ENCODE measurements around the gene RCC1. TPM values are rescaled to one million over a fixed set of nuclear protein-coding genes. Genes with fewer than 3 reads are reported as not detected.
A peak's percentile ranks its signal among the peaks of the same experiment; 100 is the strongest.
"Not testable (repeated sequence)": the region's sequence is repeated elsewhere in the genome, so short reads cannot be mapped to it uniquely, and the experiment has no call there.

The RCC1 gene
- polyA plus RNA-seq, 1 donor: 46.2 TPM

DNA sequence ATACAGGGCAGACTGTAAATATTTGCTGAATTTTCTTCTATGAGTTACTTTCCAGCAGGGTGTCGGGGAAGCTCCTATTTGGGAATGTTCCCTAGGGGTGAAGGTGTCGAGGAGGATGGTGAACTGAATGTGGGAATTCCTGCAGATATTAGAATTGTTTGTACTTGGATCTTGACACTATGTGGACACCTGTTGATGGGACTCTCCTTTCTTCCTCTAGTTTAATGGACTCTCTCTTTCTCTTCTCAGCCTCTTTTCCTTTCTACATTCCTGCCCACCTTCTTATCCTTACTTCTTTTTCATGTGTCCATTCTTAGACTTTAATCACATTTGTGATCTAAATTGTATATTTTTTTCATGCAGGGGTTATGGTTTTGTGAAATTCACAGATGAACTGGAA lies 61.1 kb downstream of the RCC1 start:
- peaks cover 65% of the 10 kb centered on the region for H3K36me3 ChIP-seq (ENCODE audit: control insufficient read depth, insufficient read depth, low read length)
- H3K4me1 ChIP-seq (ENCODE audit: control insufficient read depth, insufficient read depth, low read length): no peaks in the 10 kb centered on the region
- WGBS (ENCODE audit: insufficient coverage, low lambda C conversion rate): no CpG with 5 or more reads among the region's 2 CpGs
- no peak overlapping the region for H3K27ac ChIP-seq (ENCODE audit: low read length)
- no peak for DNase-seq
- H3K27me3 ChIP-seq (ENCODE audit: control insufficient read depth, insufficient read depth, low read length): no peaks in the 10 kb centered on the region
- no peak overlapping the region for H3K4me3 ChIP-seq (ENCODE audit: low read length)
- H3K9me3 ChIP-seq (ENCODE audit: control insufficient read depth, low read depth, low read length): no peaks in the 10 kb centered on the region

GRCh38 chr1:28571911-28572310 lies 66.1 kb downstream of the RCC1 start:
- 100% methylated on average over 1 of the region's 4 CpGs for WGBS (ENCODE audit: insufficient coverage, low lambda C conversion rate)
- no peak for DNase-seq
- Histone ChIP-seq H3K4me3 (ENCODE audit: low read length) (no peak overlapping the region), H3K9me3 (ENCODE audit: control insufficient read depth, low read depth, low read length) (no peaks in the 10 kb centered on the region), H3K27ac (ENCODE audit: low read length) (no peak overlapping the region), H3K27me3 (ENCODE audit: control insufficient read depth, insufficient read depth, low read length) (no peaks in the 10 kb centered on the region), H3K36me3 (ENCODE audit: control insufficient read depth, insufficient read depth, low read length) (peaks cover 47% of the 10 kb centered on the region), H3K4me1 (ENCODE audit: control insufficient read depth, insufficient read depth, low read length) (no peaks in the 10 kb centered on the region)

DNA sequence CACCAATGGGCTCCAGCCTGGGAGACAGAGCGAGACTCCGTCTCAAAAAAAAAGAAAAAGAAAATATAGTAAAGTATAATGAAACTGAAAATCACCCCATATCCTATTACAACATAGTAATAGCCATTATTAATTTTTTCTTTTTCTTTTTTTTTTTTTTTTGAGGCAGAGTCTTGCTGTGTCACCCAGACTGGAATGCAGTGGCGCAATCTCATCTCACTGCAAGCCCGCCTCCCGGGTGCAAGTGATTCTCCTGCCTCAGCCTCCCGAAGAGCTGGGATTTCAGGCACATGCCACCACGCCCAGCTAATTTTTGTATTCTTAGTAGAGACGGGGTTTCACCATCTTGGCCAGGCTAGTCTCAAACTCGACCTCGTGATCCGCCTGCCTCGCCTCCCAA lies 67.0 kb downstream of the RCC1 start:
- not testable (repeated sequence) for H3K27me3 ChIP-seq (ENCODE audit: control insufficient read depth, insufficient read depth, low read length); DNase-seq; H3K9me3 ChIP-seq (ENCODE audit: control insufficient read depth, low read depth, low read length); H3K4me3 ChIP-seq (ENCODE audit: low read length); H3K4me1 ChIP-seq (ENCODE audit: control insufficient read depth, insufficient read depth, low read length); H3K27ac ChIP-seq (ENCODE audit: low read length)
- 90% methylated on average over 2 of the region's 12 CpGs for WGBS (ENCODE audit: insufficient coverage, low lambda C conversion rate)
- H3K36me3 ChIP-seq (ENCODE audit: control insufficient read depth, insufficient read depth, low read length): peaks cover 47% of the 10 kb centered on the region

DNA sequence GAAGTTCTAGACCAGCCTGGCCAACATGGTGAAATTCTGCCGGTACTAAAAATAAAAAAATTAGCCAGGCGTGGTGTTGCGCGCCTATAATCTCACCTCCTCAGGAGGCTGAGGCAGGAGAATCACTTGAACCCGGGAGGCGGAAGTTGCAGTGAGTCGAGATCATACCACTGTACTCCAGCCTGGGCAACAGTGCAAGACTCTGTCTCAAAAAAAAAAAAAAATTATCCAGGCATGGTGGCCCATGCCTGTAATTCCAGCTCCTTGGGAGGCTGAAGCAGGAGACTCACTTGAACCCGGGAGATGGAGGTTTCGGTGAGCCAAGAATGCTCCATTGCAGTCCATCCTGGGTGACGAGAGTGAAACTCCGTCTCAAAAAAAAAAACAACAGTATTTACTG lies 67.7 kb downstream of the RCC1 start:
- DNase-seq: no peak
- H3K4me1 ChIP-seq (ENCODE audit: control insufficient read depth, insufficient read depth, low read length): no peaks in the 10 kb centered on the region
- no peaks in the 10 kb centered on the region for H3K27me3 ChIP-seq (ENCODE audit: control insufficient read depth, insufficient read depth, low read length)
- H3K9me3 ChIP-seq (ENCODE audit: control insufficient read depth, low read depth, low read length): no peaks in the 10 kb centered on the region
- WGBS (ENCODE audit: insufficient coverage, low lambda C conversion rate): 90% methylated on average over 2 of the region's 11 CpGs
- H3K27ac ChIP-seq (ENCODE audit: low read length): no peak overlapping the region
- no peak overlapping the region for H3K4me3 ChIP-seq (ENCODE audit: low read length)
- peaks cover 47% of the 10 kb centered on the region for H3K36me3 ChIP-seq (ENCODE audit: control insufficient read depth, insufficient read depth, low read length)

- no peak for DNase-seq
- H3K9me3 ChIP-seq (ENCODE audit: control insufficient read depth, low read depth, low read length): no peaks in the 10 kb centered on the region
- no CpG with 5 or more reads among the region's 1 CpG for WGBS (ENCODE audit: insufficient coverage, low lambda C conversion rate)
- no peak overlapping the region for H3K4me3 ChIP-seq (ENCODE audit: low read length)
- peaks cover 4% of the 10 kb centered on the region for H3K4me1 ChIP-seq (ENCODE audit: control insufficient read depth, insufficient read depth, low read length)
- H3K36me3 ChIP-seq (ENCODE audit: control insufficient read depth, insufficient read depth, low read length): peaks cover 37% of the 10 kb centered on the region
- H3K27me3 ChIP-seq (ENCODE audit: control insufficient read depth, insufficient read depth, low read length): no peaks in the 10 kb centered on the region
- no peak overlapping the region for H3K27ac ChIP-seq (ENCODE audit: low read length)
Observed at GRCh38 chr1:28577052-28577678, 71.3 kb downstream of the RCC1 start.

- Histone ChIP-seq H3K4me3 (ENCODE audit: low read length) (no peak overlapping the region), H3K36me3 (ENCODE audit: control insufficient read depth, insufficient read depth, low read length) (peaks cover 37% of the 10 kb centered on the region), H3K9me3 (ENCODE audit: control insufficient read depth, low read depth, low read length) (no peaks in the 10 kb centered on the region), H3K4me1 (ENCODE audit: control insufficient read depth, insufficient read depth, low read length) (peaks cover 4% of the 10 kb centered on the region), H3K27ac (ENCODE audit: low read length) (no peak overlapping the region), H3K27me3 (ENCODE audit: control insufficient read depth, insufficient read depth, low read length) (no peaks in the 10 kb centered on the region)
- 94% methylated on average over 2 of the region's 6 CpGs for whole genome bisulfite sequencing (ENCODE audit: insufficient coverage, low lambda C conversion rate)
- no peak for DNase-seq
Observed at GRCh38 chr1:28577738-28578536, 72.1 kb downstream of the RCC1 start.

DNA sequence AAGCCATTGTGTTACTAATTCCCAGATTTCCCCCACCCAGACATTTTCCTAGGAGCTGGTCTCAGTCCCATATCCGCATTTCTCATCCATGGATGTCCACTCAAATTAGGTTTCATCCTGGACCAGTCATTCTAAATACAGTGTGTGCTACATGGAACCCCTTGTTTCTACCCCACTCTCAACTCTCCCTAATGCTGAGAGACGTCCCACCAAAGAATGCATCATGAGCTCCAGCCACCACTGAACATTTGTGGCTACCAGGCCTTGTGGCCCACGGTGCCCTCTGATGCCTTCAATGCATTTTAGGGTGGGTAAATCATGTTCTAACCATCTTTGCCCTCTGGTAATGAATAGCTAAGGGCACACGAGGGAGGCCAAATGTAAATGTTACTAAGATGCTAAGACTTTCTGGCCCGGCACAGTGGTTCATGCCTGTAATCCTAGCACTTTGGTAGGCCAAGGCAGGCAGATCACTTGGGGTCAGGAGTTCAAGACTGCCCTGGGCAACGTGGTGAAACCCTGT lies 72.9 kb downstream of the RCC1 start:
- H3K4me3 ChIP-seq (ENCODE audit: low read length): no peak overlapping the region
- H3K36me3 ChIP-seq (ENCODE audit: control insufficient read depth, insufficient read depth, low read length): peaks cover 31% of the 10 kb centered on the region
- no CpG with 5 or more reads among the region's 6 CpGs for WGBS (ENCODE audit: insufficient coverage, low lambda C conversion rate)
- DNase-seq: no peak
- no peaks in the 10 kb centered on the region for H3K27me3 ChIP-seq (ENCODE audit: control insufficient read depth, insufficient read depth, low read length)
- no peaks in the 10 kb centered on the region for H3K9me3 ChIP-seq (ENCODE audit: control insufficient read depth, low read depth, low read length)
- H3K27ac ChIP-seq (ENCODE audit: low read length): no peak overlapping the region
- H3K4me1 ChIP-seq (ENCODE audit: control insufficient read depth, insufficient read depth, low read length): peaks cover 6% of the 10 kb centered on the region

DNA sequence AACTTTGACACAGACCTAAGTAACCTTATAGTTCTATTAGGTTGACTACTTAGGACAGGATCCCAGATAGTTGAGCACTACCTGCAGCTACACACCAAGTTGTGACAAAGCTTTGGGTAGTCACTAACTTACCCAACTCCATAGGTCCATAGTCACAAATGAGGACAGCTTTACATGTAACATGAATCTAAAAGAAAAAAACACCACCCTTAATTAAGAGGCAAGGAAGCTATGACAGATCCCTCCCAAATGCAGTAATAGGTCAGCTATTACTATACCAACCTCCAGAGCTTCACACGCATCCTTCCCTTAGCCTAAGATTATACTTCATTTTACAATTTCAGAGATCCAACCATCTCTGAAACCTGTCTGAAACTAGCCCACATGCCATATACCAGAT lies 73.6 kb downstream of the RCC1 start:
- DNase-seq: no peak
- H3K36me3 ChIP-seq (ENCODE audit: control insufficient read depth, insufficient read depth, low read length): peaks cover 29% of the 10 kb centered on the region
- no peaks in the 10 kb centered on the region for H3K27me3 ChIP-seq (ENCODE audit: control insufficient read depth, insufficient read depth, low read length)
- H3K4me1 ChIP-seq (ENCODE audit: control insufficient read depth, insufficient read depth, low read length): peaks cover 6% of the 10 kb centered on the region
- H3K27ac ChIP-seq (ENCODE audit: low read length): no peak overlapping the region
- H3K4me3 ChIP-seq (ENCODE audit: low read length): peak overlapping the region; percentile 93
- no CpG with 5 or more reads among the region's 1 CpG for WGBS (ENCODE audit: insufficient coverage, low lambda C conversion rate)
- no peaks in the 10 kb centered on the region for H3K9me3 ChIP-seq (ENCODE audit: control insufficient read depth, low read depth, low read length)

- peaks cover 6% of the 10 kb centered on the region for H3K4me1 ChIP-seq (ENCODE audit: control insufficient read depth, insufficient read depth, low read length)
- H3K9me3 ChIP-seq (ENCODE audit: control insufficient read depth, low read depth, low read length): no peaks in the 10 kb centered on the region
- peaks cover 29% of the 10 kb centered on the region for H3K36me3 ChIP-seq (ENCODE audit: control insufficient read depth, insufficient read depth, low read length)
- no peaks in the 10 kb centered on the region for H3K27me3 ChIP-seq (ENCODE audit: control insufficient read depth, insufficient read depth, low read length)
- DNase-seq: peak; percentile 26 to 61
- H3K27ac ChIP-seq (ENCODE audit: low read length): peak overlapping the region; percentile 94
- H3K4me3 ChIP-seq (ENCODE audit: low read length): peak overlapping the region; percentile 93
- WGBS (ENCODE audit: insufficient coverage, low lambda C conversion rate): no CpG with 5 or more reads among the region's 26 CpGs
Observed at GRCh38 chr1:28580722-28581530, 75.1 kb downstream of the RCC1 start.

DNA sequence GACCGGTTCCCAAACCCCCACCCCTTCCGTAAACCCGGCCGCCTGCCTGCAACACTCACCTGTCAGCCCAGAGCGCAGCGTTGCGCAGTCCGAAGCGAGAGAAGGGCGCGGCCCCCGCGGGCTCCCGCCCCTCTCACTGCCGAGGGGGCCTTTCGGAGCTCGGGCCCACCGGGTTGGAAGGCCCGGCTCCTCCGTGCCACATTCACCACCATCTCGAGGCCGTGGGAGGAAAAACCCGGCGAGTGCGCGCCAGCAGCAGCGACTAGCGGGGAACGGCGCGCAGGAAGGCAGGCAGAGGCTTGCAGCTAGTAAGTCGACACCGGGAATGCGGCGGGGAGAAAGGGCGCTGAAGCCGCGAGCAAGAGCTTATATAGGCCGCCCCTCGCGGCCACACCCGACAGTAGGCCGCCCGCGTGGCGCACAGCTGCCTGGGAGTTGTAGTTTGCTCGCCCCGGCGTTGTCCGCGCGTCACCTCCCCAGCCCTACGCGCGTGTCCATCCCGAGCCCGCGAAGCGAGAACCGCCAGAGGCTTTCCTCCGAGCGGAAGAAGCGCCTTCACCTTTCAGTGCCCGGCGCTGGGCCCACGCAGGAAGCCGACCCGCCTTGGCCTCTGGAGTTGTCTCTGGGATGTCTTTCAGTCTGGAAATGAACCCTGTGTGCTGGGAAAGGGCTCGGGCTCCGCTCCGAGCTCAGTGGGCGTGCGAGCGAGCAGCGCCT lies 75.8 kb downstream of the RCC1 start:
- peaks cover 6% of the 10 kb centered on the region for H3K4me1 ChIP-seq (ENCODE audit: control insufficient read depth, insufficient read depth, low read length)
- H3K9me3 ChIP-seq (ENCODE audit: control insufficient read depth, low read depth, low read length): no peaks in the 10 kb centered on the region
- peak overlapping the region; percentile 93 for H3K4me3 ChIP-seq (ENCODE audit: low read length)
- H3K27ac ChIP-seq (ENCODE audit: low read length): peak overlapping the region; percentile 94
- peak; percentile 96 to 98 for DNase-seq
- no peaks in the 10 kb centered on the region for H3K27me3 ChIP-seq (ENCODE audit: control insufficient read depth, insufficient read depth, low read length)
- H3K36me3 ChIP-seq (ENCODE audit: control insufficient read depth, insufficient read depth, low read length): peaks cover 29% of the 10 kb centered on the region
- no CpG with 5 or more reads among the region's 75 CpGs for WGBS (ENCODE audit: insufficient coverage, low lambda C conversion rate)
